GM21528 (cell line): Measurements from ENCODE around the gene MS4A3.
"Not testable (repeated sequence)": the region's sequence is repeated elsewhere in the genome, so short reads cannot be mapped to it uniquely, and the experiment has no call there.

Source experiments
- ATAC-seq: cut with Tn5 transposase; IDR thresholded peaks from one replicate; pipeline ENCODE4 v1.9.1; 2021; ENCODE audit warnings: mild to moderate bottlenecking, moderate library complexity; ENCODE audit not compliant: unreplicated experiment, low FRiP score

The MS4A3 gene

GRCh38 chr11:60056349-60056969 lies at the start of gene MS4A3:
Gene MS4A3 (plus strand): TSS chr11:60056665. CDS start chr11:60061161, 4,496 bp downstream.
- ATAC-seq: no peak

GRCh38 chr11:60016881-60017280 lies 39.6 kb upstream of the MS4A3 start, which contains the start of gene OOSP4B:
Gene OOSP4B (plus strand): TSS chr11:60017181.
- ATAC-seq: no peak

GRCh38 chr11:60018058-60018457 lies 38.4 kb upstream of the MS4A3 start:
- ATAC-seq: no peak

GRCh38 chr11:60020376-60020775 lies 36.1 kb upstream of the MS4A3 start:
- ATAC-seq: not testable (repeated sequence)

- no peak for ATAC-seq
These were observed 27.3 kb upstream of the MS4A3 start for GRCh38 chr11:60029015-60029632.

GRCh38 chr11:60040109-60040508 lies 16.4 kb upstream of the MS4A3 start, which contains the start of gene OOSP2:
Gene OOSP2 (plus strand): TSS chr11:60040409. CDS start chr11:60040460, 51 bp downstream.
- ATAC-seq: no peak

DNA sequence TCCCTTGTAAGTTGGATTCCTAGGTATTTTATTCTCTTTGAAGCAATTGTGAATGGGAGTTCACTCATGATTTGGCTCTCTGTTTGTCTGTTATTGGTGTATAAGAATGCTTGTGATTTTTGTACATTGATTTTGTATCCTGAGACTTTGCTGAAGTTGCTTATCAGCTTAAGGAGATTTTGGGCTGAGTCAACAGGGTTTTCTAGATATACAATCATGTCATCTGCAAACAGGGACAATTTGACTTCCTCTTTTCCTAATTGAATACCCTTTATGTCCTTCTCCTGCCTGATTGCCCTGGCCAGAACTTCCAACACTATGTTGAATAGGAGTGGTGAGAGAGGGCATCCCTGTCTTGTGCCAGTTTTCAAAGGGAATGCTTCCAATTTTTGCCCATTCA lies 6.0 kb upstream of the MS4A3 start:
- ATAC-seq: not testable (repeated sequence)

DNA sequence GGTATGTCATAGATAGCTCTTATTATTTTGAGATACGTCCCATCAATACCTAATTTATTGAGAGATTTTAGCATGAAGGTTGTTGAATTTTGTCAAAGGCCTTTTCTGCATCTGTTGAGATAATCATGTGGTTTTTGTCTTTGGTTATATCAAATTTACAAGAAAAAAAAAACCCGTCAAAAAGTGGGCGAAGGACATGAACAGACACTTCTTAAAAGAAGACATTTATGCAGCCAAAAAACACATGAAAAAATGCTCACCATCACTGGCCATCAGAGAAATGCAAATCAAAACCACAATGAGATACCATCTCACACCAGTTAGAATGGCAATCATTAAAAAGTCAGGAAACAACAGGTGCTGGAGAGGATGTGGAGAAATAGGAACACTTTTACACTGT lies 5.6 kb upstream of the MS4A3 start:
- not testable (repeated sequence) for ATAC-seq

DNA sequence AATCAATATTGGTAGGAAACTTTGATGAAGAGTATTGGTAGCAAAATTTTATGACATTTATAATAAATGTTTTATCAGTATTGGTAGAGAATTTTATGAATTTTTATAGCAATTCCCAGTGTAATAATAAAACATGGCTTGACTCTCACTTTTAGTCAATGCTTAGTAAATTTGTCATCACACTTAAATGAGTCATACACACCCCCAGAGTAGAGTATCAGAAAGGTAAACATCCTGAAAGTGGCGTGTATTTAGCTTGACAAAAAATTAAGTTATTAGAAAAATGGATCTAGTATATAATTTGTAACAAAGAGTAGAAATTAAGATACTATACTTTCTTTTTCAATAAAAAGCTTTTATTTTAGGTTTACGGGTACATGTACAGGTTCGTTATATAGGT lies 2.6 kb downstream of the MS4A3 start:
- no peak for ATAC-seq

- no peak for ATAC-seq
These were observed 3.2 kb downstream of the MS4A3 start for GRCh38 chr11:60059521-60060240.

GRCh38 chr11:60064111-60064510 lies 7.6 kb downstream of the MS4A3 start:
- ATAC-seq: no peak

DNA sequence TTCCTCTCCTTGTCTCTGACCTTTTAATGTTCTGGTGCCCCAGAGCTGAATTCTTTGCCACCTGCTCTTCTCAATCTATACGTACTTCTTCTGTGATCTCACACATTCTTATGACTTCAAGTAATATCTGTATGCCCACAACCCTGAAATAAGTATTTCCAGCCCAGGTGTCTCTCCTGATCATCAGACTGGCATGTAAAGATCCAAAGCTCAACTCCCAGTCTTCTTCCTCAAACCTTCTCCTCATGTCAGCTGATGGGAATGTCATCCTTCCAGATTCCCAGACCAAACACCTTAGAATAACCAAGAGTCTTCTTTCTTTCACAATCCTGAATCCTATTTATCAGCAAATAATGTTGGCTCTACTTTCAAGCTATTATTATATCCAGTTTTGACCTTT lies 9.3 kb downstream of the MS4A3 start:
- no peak for ATAC-seq

DNA sequence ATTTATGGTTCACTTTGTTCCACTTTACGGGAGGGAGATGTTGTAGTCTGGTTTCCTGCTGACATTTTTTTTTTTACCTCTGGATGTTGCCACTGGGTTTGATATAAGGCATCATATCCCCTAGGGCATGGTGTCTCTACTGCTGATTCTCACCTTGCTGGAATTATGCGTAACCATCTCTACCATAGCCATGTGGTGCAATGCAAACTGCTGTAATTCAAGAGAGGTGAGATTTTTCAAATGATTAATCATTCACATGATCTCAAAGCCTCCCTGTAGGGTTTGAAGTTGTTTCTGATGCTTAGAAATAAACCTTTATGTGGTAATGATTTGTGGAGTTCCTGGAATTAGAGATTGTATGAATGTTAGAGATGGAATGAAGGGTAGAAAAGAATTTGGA lies 13.0 kb downstream of the MS4A3 start:
- ATAC-seq: no peak

DNA sequence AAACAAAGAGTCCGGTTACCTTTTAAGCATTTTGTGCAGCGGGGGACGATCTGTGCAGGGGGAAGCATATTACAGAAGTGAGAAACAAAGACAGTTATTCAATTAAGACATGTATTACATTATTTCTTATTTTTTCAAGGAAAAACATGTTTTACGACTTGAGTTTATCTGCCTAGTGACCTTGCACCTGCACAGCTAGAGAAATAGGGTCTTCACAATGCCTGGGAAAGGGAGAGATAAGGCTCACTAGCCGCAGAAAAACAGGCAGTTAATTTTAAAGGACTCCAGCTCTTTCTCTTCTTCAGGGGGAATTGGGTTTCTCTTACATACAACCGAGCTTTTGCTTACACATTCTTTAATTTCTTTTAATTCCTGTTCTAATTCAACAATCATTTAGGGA lies 15.2 kb downstream of the MS4A3 start:
- not testable (repeated sequence) for ATAC-seq

- no peak for ATAC-seq
These were observed 20.9 kb downstream of the MS4A3 start for GRCh38 chr11:60077216-60077817.

DNA sequence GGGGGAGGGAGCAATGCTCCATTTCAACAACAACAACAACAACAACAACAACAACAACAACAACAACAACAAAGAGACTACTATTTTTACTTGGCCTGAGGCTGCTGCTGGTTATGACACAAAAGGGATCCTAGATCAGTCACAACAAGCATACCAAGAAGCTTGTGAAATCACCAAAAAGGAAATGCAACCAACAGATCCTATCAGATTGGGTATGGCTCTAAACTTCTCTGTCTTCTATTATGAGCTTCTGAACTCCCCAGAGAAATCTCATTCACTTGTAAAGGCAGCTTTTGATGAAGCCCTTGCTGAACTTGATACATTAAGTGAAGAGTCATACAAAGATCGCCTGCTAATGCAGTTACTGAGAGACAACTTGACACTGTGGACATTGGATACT lies 21.5 kb downstream of the MS4A3 start:
- ATAC-seq: no peak

GRCh38 chr11:60078745-60079144 lies 22.3 kb downstream of the MS4A3 start:
- no peak for ATAC-seq

- no peak for ATAC-seq
These were observed 24.1 kb downstream of the MS4A3 start for GRCh38 chr11:60080535-60080934.

DNA sequence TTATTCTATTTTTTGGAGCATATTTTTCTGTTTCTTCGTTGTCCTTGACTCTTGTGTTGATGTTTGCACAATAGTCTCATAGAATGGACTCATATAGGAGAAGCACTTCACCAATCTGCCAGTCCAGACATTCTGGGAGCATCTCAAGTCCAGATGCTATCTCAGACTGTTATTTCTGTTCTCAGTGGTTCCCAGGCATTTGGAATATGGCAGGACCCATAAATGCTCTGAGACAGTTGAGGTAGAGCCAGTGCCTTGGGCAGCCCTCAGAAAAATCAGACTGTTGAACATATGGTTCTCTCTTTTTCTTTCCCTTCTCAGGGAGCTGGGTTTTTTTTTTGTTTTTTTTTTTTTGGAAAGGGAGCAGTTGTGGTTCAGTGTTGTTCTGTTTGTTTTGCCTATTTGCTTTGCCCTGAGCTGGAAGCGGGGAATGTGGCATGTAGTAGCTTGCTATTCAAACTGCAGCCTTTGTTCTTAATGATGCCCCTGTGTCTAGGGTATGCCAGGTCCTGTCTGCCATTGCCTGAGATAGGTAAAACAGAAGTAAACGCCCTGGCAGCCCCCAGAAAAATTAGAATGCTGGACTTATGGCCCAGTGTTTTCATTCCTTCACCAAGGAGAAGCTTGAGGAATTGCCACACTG lies 28.3 kb downstream of the MS4A3 start:
- ATAC-seq: no peak

- ATAC-seq: no peak
These were observed 29.4 kb downstream of the MS4A3 start for GRCh38 chr11:60085909-60086308.

DNA sequence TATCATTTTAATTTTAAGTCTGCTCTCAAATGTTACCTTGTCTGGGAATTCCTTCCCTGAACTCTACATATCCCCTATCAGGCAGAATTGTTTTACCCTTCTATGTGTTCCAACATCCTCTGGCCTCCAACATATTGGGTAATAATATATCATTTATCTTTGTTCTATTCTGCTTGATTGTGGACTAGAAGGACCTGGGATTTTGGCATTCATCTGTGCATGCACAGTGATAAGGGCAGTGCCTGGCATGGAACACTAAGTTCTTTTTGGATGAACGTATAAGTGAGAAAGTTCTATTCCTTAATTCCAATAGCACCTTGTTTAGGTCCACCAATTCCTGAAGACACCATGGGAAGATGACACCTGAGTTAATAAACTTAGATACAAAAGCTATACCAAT lies 30.8 kb downstream of the MS4A3 start:
- no peak for ATAC-seq
